ENCODE measurements around the gene WDR70.

Gene WDR70

DNA sequence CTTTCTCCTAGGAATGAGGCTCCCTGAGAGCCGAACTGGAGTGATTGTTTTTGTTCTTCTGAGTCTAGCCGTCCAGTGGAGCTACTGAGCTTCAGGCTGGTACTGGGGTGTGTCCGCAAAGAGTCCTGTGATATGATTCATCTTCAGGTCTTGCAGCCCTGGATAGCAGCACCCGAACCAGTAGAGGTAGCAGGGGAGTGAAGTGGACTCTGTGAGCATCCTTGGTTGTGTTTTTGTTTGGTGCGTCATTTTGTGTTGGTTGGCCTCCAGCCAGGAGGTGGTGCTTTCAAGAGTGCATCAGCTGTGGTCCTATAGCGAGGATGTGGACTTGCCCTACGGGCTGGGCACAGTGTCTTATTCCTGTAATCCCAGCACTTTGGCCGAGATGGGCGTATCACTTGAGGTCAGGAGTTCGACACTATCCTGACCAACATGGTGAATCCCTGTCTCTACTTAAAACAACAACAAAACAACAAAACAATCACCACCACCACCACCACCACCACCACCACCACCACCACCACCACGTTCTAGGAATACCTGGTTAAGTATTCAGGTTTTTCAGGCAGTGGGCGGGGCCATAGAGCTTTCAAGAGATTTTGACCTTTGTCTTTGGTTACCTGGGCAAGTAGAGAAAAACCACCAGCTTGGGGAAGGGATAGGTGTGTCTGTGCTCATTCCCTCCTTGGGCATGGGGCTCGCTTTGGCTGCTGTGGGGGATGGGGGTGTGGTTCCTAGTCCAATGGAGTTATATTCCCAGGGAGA lies 154.0 kb downstream of the WDR70 start:
- H4K8ac ChIP-seq (ENCODE audit: low read depth, low read length): no peak overlapping the region

DNA sequence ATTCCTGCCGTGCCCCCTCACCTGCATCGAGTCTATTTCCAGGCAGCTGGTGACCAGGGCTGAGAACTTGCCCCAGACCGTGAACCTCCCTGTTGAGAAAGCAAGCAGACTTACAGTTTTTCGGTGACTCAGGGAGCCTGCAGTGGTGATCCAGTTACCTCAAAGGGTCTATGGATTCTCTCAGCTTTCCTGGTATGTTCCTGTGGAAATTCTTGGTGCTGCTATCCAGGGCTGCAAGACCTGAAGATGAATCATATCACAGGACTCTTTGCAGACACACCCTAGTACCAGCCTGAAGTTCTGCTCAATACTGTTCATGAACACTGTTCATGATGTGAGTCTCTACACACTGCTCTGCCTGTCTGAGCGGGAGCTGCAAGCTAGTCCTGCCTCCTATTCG lies 154.7 kb downstream of the WDR70 start:
- no peak overlapping the region for H3K4me3 ChIP-seq (ENCODE audit: low read length in 2 of 2)
- H2AK5ac ChIP-seq (ENCODE audit: low read depth, low read length): no peak overlapping the region
- no peak overlapping the region for H2AFZ ChIP-seq (ENCODE audit: low read length)
- H3K79me1 ChIP-seq (ENCODE audit: low read depth, low read length): no peaks in the 10 kb centered on the region
- no peak overlapping the region for H3K4ac ChIP-seq (ENCODE audit: low read length)
- H3K14ac ChIP-seq (ENCODE audit: low read length): no peak overlapping the region
- WGBS, 2 donors (ENCODE audit: extremely low coverage in 2 of 2, insufficient read length in 2 of 2, insufficient replicate concordance in 1 of 2): no CpG with 5 or more reads among the region's 6 CpGs
- no peak overlapping the region for H4K91ac ChIP-seq (ENCODE audit: low read depth, low read length, poor library complexity)
- DNase-seq (ENCODE audit: low spot score): no peak
- H2BK5ac ChIP-seq (ENCODE audit: low read length): no peak overlapping the region
- no peaks in the 10 kb centered on the region for H3K4me1 ChIP-seq (ENCODE audit: control insufficient read depth in 2 of 2, insufficient read depth in 1 of 2, low read depth in 1 of 2, low read length in 2 of 2)
- H3K27me3 ChIP-seq (ENCODE audit: control insufficient read depth in 3 of 3, insufficient read depth in 3 of 3, low read depth in 1 of 3, low read length in 3 of 3): no peaks in the 10 kb centered on the region
- no peaks in the 10 kb centered on the region for H3K9me3 ChIP-seq (replicated peaks in 1 of 2; ENCODE audit: control insufficient read depth in 2 of 2, insufficient read depth in 1 of 2, low read depth in 1 of 2, low read length in 2 of 2)
- H4K8ac ChIP-seq (ENCODE audit: low read depth, low read length): no peak overlapping the region
- no peaks in the 10 kb centered on the region for H3K36me3 ChIP-seq (replicated peaks in 1 of 2; ENCODE audit: control insufficient read depth in 2 of 2, insufficient read depth in 2 of 2, low read length in 2 of 2)
- H3K23ac ChIP-seq (ENCODE audit: low read depth, low read length, poor library complexity): no peak overlapping the region
- H2BK120ac ChIP-seq (ENCODE audit: low read depth, low read length): no peak overlapping the region
- H3K27ac ChIP-seq (replicated peaks; ENCODE audit: low read length): no peak overlapping the region
- no peak overlapping the region for H3K9ac ChIP-seq (ENCODE audit: low read depth, low read length, poor library complexity)
- H3K18ac ChIP-seq (ENCODE audit: low read length): no peak overlapping the region
- H3K4me2 ChIP-seq (ENCODE audit: insufficient read depth, low read length, poor library complexity, severe bottlenecking): no peak overlapping the region
- H2BK12ac ChIP-seq (ENCODE audit: low read length): no peak overlapping the region
- no peak overlapping the region for H2BK15ac ChIP-seq (ENCODE audit: low read length)

More for the DNA sequence above, 154.0 kb downstream of the WDR70 start:
- H2BK12ac ChIP-seq (ENCODE audit: low read length): no peak overlapping the region
- no peak overlapping the region for H3K14ac ChIP-seq (ENCODE audit: low read length)
- no peak overlapping the region for H3K23ac ChIP-seq (ENCODE audit: low read depth, low read length, poor library complexity)
- H3K4me2 ChIP-seq (ENCODE audit: insufficient read depth, low read length, poor library complexity, severe bottlenecking): no peak overlapping the region
- no peaks in the 10 kb centered on the region for H3K27me3 ChIP-seq (ENCODE audit: control insufficient read depth in 3 of 3, insufficient read depth in 3 of 3, low read depth in 1 of 3, low read length in 3 of 3)
- no peak overlapping the region for H2BK5ac ChIP-seq (ENCODE audit: low read length)
- WGBS, 2 donors (ENCODE audit: extremely low coverage in 2 of 2, insufficient read length in 2 of 2, insufficient replicate concordance in 1 of 2): no CpG with 5 or more reads among the region's 13 CpGs
- H3K18ac ChIP-seq (ENCODE audit: low read length): no peak overlapping the region
- H2AK5ac ChIP-seq (ENCODE audit: low read depth, low read length): no peak overlapping the region
- no peak overlapping the region for H3K4ac ChIP-seq (ENCODE audit: low read length)
- H3K27ac ChIP-seq (replicated peaks; ENCODE audit: low read length): no peak overlapping the region
- H3K9me3 ChIP-seq (replicated peaks in 1 of 2; ENCODE audit: control insufficient read depth in 2 of 2, insufficient read depth in 1 of 2, low read depth in 1 of 2, low read length in 2 of 2): no peaks in the 10 kb centered on the region
- H3K79me1 ChIP-seq (ENCODE audit: low read depth, low read length): no peaks in the 10 kb centered on the region
- H4K91ac ChIP-seq (ENCODE audit: low read depth, low read length, poor library complexity): no peak overlapping the region
- H3K36me3 ChIP-seq (replicated peaks in 1 of 2; ENCODE audit: control insufficient read depth in 2 of 2, insufficient read depth in 2 of 2, low read length in 2 of 2): no peaks in the 10 kb centered on the region
- no peak overlapping the region for H3K4me3 ChIP-seq (ENCODE audit: low read length in 2 of 2)
- no peak overlapping the region for H2BK120ac ChIP-seq (ENCODE audit: low read depth, low read length)
- no peak overlapping the region for H3K9ac ChIP-seq (ENCODE audit: low read depth, low read length, poor library complexity)
- H2AFZ ChIP-seq (ENCODE audit: low read length): no peak overlapping the region
- no peaks in the 10 kb centered on the region for H3K4me1 ChIP-seq (ENCODE audit: control insufficient read depth in 2 of 2, insufficient read depth in 1 of 2, low read depth in 1 of 2, low read length in 2 of 2)
- no peak overlapping the region for H2BK15ac ChIP-seq (ENCODE audit: low read length)
- DNase-seq (ENCODE audit: low spot score): no peak

DNA sequence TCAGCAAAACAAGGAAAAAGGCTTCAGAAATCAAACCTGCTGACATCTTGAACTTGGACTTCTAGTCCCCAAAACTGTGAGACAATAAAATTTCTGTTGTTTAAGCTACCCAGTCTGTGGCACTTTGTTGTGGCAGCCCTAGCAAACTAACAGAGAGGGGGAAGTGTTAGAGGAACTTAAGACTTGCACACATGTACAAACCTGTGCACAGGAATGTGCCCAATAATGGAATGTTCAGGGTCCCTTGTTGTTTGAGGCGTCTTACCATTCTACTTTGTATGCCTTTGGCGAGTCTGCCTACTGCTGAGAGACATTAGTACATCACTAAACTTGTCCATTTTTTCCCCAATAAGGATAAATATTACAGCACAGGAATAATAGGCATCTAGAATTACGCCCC lies 160.3 kb downstream of the WDR70 start:
- Histone ChIP-seq H3K27ac (replicated peaks; ENCODE audit: low read length) (no peak overlapping the region), H2BK12ac (ENCODE audit: low read length) (no peak overlapping the region), H2AK5ac (ENCODE audit: low read depth, low read length) (no peak overlapping the region), H3K18ac (ENCODE audit: low read length) (no peak overlapping the region), H3K4me1 (ENCODE audit: control insufficient read depth in 2 of 2, insufficient read depth in 1 of 2, low read depth in 1 of 2, low read length in 2 of 2) (peaks cover 0 to 8% of the 10 kb centered on the region in 2 donors), H2BK5ac (ENCODE audit: low read length) (no peak overlapping the region), H3K14ac (ENCODE audit: low read length) (no peak overlapping the region), H3K9me3 (replicated peaks in 1 of 2; ENCODE audit: control insufficient read depth in 2 of 2, insufficient read depth in 1 of 2, low read depth in 1 of 2, low read length in 2 of 2) (no peaks in the 10 kb centered on the region), H2BK120ac (ENCODE audit: low read depth, low read length) (no peak overlapping the region), H3K4me3 (ENCODE audit: low read length in 2 of 2) (no peak overlapping the region), H3K79me1 (ENCODE audit: low read depth, low read length) (no peaks in the 10 kb centered on the region), H4K8ac (ENCODE audit: low read depth, low read length) (no peak overlapping the region), H2AFZ (ENCODE audit: low read length) (no peak overlapping the region), H2BK15ac (ENCODE audit: low read length) (no peak overlapping the region), H3K9ac (ENCODE audit: low read depth, low read length, poor library complexity) (no peak overlapping the region), H3K27me3 (ENCODE audit: control insufficient read depth in 3 of 3, insufficient read depth in 3 of 3, low read depth in 1 of 3, low read length in 3 of 3) (no peaks in the 10 kb centered on the region), H4K91ac (ENCODE audit: low read depth, low read length, poor library complexity) (no peak overlapping the region), H3K23ac (ENCODE audit: low read depth, low read length, poor library complexity) (no peak overlapping the region), H3K4me2 (ENCODE audit: insufficient read depth, low read length, poor library complexity, severe bottlenecking) (no peak overlapping the region), H3K36me3 (replicated peaks in 1 of 2; ENCODE audit: control insufficient read depth in 2 of 2, insufficient read depth in 2 of 2, low read length in 2 of 2) (peaks cover 0 to 2% of the 10 kb centered on the region in 2 donors), H3K4ac (ENCODE audit: low read length) (no peak overlapping the region)
- no peak for DNase-seq (ENCODE audit: low spot score)
- no CpG with 5 or more reads among the region's 3 CpGs for WGBS, 2 donors (ENCODE audit: extremely low coverage in 2 of 2, insufficient read length in 2 of 2, insufficient replicate concordance in 1 of 2)

DNA sequence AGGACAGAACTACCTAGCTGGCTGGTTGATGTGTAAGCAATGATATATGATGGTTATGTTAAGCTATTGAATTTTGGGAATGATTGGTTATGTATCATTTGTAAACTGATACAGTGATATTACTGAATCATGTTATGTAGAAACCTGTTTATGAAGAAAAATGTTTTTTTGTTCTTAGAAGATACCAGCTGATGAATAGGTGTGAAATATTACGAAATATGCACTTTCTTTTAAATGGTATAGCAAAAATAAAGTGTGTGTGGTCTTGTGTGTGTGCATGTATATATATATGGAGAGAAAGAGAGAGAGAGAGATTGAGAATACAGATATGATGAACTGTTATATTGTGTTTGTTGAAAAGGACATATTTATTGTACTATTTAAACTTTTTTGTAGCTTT lies 164.1 kb downstream of the WDR70 start:
- Histone ChIP-seq H3K4ac (ENCODE audit: low read length) (no peak overlapping the region), H3K27ac (replicated peaks; ENCODE audit: low read length) (no peak overlapping the region), H3K9me3 (replicated peaks in 1 of 2; ENCODE audit: control insufficient read depth in 2 of 2, insufficient read depth in 1 of 2, low read depth in 1 of 2, low read length in 2 of 2) (no peaks in the 10 kb centered on the region), H2AFZ (ENCODE audit: low read length) (no peak overlapping the region), H3K4me3 (ENCODE audit: low read length in 2 of 2) (no peak overlapping the region), H2BK5ac (ENCODE audit: low read length) (no peak overlapping the region), H2BK120ac (ENCODE audit: low read depth, low read length) (no peak overlapping the region), H3K79me1 (ENCODE audit: low read depth, low read length) (no peaks in the 10 kb centered on the region), H3K4me1 (ENCODE audit: control insufficient read depth in 2 of 2, insufficient read depth in 1 of 2, low read depth in 1 of 2, low read length in 2 of 2) (peaks cover 0 to 8% of the 10 kb centered on the region in 2 donors), H2BK12ac (ENCODE audit: low read length) (no peak overlapping the region), H3K4me2 (ENCODE audit: insufficient read depth, low read length, poor library complexity, severe bottlenecking) (no peak overlapping the region), H4K91ac (ENCODE audit: low read depth, low read length, poor library complexity) (no peak overlapping the region), H4K8ac (ENCODE audit: low read depth, low read length) (no peak overlapping the region), H3K14ac (ENCODE audit: low read length) (no peak overlapping the region), H3K36me3 (replicated peaks in 1 of 2; ENCODE audit: control insufficient read depth in 2 of 2, insufficient read depth in 2 of 2, low read length in 2 of 2) (peaks cover 0 to 2% of the 10 kb centered on the region in 2 donors), H3K18ac (ENCODE audit: low read length) (no peak overlapping the region), H2BK15ac (ENCODE audit: low read length) (no peak overlapping the region), H3K27me3 (ENCODE audit: control insufficient read depth in 3 of 3, insufficient read depth in 3 of 3, low read depth in 1 of 3, low read length in 3 of 3) (no peaks in the 10 kb centered on the region), H3K23ac (ENCODE audit: low read depth, low read length, poor library complexity) (no peak overlapping the region), H3K9ac (ENCODE audit: low read depth, low read length, poor library complexity) (no peak overlapping the region), H2AK5ac (ENCODE audit: low read depth, low read length) (no peak overlapping the region)
- no CpG with 5 or more reads among the region's 1 CpG for WGBS, 2 donors (ENCODE audit: extremely low coverage in 2 of 2, insufficient read length in 2 of 2, insufficient replicate concordance in 1 of 2)
- no peak for DNase-seq (ENCODE audit: low spot score)

Measured in neuronal stem cell (in vitro differentiated cells).